GM18505 (cell line): ENCODE data around the gene BLCAP.
"Not testable (repeated sequence)": the region's sequence is repeated elsewhere in the genome, so short reads cannot be mapped to it uniquely, and the experiment has no call there.

Experiments used
- ATAC-seq: cut with Tn5 transposase; IDR thresholded peaks from one replicate; pipeline ENCODE4 v1.9.1; 2021; ENCODE audit not compliant: unreplicated experiment
- POLR2A ChIP-seq: IDR thresholded peaks from 4 replicates; pipeline ENCODE4 v1.6.1; 2011; ENCODE audit warnings: borderline replicate concordance; ENCODE audit not compliant: insufficient read depth, insufficient read length; ENCODE audit errors: extremely low read depth

BLCAP gene

DNA sequence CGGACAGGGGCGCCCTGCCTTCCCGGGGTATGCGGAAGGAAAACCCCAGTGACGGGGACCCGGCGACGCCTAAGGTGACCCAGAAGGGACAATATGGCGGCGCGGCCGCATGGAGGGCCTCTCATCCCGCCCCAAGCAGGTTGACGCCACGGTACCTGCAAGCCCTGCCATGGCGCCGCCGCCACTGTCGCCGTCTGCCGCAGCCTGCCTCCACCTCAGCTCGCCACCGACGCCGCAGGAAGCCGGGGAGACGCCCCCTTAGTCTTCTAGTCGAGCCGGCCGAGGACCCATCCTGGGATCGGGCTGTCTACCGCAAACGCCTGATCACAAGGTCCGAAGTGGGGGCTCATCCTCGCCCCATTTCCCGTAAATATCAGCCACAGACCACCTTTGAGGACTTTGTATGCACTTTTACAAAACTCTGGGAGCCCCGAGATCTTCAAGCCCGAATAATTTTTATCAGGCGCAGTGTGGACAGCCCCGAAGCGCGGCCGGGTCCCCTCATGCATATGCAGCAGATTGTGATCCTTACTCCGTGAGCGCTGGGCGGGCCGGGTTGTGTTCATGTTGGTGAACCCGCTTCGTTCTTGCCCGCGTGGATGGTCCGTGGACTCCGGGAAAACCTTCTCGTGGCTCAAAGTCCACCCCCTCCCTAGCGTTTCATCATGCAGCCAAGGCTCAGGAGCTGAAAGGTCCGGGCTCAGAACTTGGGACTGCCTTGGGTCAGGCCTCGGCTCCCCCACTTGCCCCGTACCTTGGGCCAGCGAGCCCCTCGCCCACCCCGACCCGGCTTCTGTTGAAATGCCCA is at the start of gene BLCAP:
TSS of gene BLCAP (minus strand) at position 239 of the 808 bp plus-strand sequence. CDS start 8,702 bp downstream, outside the sequence.
- peak; percentile 71 for ATAC-seq
- peak; percentile 93 for TF ChIP-seq POLR2A

DNA sequence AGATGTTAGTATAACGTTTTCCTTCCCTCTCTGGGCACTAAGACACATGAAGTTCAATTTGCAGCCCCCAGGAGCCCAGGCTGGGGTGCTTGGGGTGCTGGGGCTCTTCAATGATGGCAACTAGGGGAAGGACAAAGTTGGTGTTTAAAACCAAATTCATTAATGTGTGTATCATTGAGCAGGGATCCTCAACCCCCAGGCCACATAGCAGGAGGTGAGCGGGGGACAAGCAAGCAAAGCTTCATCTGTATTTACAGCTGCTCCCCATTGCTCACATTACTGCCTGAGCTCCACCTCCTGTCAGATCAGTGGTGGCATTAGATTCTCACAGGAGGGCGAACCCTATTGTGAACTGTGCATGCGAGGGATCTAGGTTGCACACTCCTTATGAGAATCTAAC is 49.8 kb upstream of the BLCAP start:
- ATAC-seq = not testable (repeated sequence)

DNA sequence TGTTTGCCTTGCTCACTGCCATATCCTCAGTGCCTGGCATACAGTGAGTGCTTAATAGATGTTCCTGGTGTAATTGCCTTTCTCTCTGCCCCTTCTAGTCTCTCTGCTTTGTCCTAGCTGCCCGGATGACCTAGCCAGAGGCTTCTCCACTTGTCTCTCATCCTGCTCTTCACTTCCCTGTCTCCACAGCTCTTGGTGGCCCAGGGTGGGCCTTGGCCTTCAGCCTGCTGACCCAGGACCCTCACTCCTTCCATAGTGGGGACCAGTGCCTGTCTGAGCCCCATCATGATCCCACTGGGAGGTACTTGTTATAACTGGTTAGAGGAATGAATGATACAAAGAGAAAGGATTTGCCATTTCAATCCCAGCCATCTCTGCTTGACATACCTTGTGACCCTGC is 49.2 kb upstream of the BLCAP start:
- TF ChIP-seq POLR2A = no peak
- ATAC-seq = no peak

DNA sequence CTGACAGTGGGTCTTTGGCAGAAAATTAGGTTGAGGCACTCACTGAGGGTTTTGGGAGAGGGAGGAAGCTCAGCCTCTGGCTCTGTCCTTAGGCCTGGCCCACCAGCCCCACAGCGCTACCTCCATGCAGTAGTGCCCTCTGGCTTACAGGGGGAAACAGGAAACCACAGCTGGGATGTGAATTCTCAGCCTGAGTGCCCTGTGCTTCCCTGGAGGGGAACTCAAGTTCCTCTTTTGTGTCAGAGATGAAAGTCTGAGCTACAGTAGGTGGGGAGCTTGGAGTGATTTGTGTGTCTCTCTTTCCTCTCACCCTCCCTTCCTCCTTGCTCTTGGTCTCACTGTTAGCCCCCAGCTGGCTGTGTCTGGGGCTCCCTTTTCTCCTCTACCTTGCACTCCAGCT is 48.2 kb upstream of the BLCAP start:
- ATAC-seq = no peak
- no peak for TF ChIP-seq POLR2A

DNA sequence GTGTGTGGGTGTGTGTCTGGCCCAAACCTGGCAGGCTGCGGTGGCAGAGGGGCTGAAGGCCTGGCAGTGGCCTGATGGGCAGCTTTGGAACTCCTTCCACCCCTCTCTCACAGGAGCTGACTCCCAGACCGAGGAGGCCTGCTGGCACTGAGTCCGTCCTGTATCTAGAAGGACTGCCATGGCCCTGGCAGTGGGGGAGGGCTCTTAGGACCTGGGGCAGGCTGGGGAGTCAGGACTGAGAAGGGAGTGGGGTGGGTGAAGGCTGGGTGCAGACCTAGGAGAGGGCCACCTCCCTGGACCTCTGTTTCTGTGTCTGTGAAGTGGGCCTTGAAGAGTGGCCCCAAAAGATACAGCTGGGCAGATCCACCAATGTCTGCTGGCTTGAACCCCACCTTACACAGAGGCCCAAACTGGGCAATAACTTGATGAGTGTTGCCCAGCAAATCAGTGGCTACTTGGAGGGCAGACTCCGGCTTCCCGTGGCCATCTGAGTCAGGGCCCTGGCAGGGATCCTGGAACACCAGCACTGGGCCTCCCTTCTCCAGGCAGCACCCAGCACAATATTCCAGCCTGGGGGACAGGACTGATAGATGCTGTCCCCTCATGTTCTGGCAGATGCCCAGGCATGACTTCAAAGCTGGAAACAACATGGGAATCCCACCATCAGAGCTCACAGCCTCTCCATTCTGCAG is 46.7 kb upstream of the BLCAP start:
- TF ChIP-seq POLR2A = no peak
- ATAC-seq = no peak

- no peak for ATAC-seq
- no peak for TF ChIP-seq POLR2A
Measured at GRCh38 chr20:37573626-37574198, 46.0 kb upstream of the BLCAP start.

GRCh38 chr20:37571033-37571432 is 43.4 kb upstream of the BLCAP start:
- no peak for TF ChIP-seq POLR2A
- no peak for ATAC-seq

DNA sequence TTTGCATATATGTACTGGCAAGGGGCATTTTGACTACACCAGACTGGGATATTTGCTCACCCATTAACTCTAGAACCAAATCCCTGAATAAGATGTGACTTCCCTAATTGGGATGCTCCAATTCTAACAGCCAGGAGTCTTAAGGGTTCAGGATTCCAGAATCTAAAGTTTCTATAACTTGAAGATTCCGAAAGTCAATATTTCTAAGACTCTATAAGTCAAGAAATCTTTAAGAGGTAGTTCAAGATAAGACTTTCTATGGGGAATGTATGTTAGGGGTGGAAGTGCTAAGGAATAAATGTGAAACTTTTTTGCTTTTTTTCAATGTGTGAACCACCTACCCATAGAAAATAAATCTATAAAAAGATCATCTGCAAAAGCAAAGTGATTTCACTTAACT is 42.7 kb upstream of the BLCAP start:
- no peak for ATAC-seq
- no peak for TF ChIP-seq POLR2A

DNA sequence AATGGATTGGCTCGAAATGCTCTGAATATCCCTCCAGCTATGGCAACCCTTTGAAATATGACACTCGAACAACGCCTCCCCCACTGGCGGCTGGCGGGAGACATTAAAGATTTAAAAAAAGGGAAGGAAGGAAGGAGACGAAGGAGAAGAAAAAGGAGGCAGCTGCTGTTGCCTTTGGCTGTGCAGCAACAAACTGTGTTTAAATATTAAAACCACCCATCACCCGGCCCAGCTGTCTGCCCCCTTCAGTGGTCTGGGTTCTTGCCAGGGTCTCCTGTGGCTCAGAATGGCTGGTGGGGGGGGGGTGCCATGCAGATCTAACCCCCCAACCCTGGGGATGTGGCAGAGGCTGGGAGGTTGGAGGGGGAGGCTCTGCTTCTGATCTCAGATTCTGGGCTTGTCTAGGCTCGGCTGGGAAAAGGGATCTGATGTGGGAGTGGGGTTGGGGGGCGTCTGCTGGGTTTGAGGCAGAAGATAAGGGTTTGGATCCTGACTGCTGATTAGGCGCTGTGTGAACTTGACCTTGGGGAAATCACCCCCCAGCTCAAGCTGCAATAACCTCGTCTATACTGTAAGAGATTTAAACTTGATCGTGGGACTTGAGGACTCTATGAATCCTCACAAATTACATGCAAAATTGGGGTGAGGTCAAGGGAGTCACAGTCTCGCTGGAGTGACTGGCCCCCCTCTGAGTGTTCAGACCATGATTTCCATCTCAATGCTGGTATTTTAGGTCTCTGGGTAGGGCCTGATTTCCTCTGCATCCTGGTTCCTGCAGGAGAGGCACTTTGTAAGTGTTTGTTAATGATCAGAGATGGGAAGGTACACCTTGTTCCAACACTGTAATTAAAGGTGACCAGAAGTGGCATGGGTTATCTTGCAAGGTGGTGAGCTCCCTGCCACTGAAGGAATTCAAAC is 40.3 kb upstream of the BLCAP start:
- ATAC-seq = no peak
- no peak for TF ChIP-seq POLR2A

DNA sequence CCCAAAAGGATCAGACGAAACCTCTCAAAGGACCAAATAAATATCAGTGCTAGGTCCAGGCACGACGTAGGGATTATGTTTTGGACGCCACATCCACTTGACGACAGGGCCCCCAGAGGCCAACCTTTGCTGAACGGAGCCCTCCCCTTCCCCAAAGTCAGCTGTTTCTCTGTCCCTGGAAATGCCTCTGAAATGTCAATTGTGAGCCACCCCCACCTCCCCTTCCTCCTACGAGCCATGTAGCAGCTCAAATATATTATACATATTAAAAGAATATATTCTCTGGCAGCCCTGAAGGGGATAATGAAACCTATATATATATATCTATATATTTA is 39.6 kb upstream of the BLCAP start:
- ATAC-seq = no peak
- TF ChIP-seq POLR2A = no peak

GRCh38 chr20:37566590-37567330 is 39.1 kb upstream of the BLCAP start:
- ATAC-seq = no peak
- TF ChIP-seq POLR2A = no peak

GRCh38 chr20:37565134-37565811 is 37.6 kb upstream of the BLCAP start:
- no peak for ATAC-seq
- TF ChIP-seq POLR2A = no peak
